Measurements from ENCODE around the gene NOVA2. TPM values are rescaled to one million over a fixed set of nuclear protein-coding genes. Genes with fewer than 3 reads are reported as not detected.

NOVA2 gene
- total and polyA plus RNA-seq, 2 donors from 2014 or later, result 0.95 to 8.5 TPM

DNA sequence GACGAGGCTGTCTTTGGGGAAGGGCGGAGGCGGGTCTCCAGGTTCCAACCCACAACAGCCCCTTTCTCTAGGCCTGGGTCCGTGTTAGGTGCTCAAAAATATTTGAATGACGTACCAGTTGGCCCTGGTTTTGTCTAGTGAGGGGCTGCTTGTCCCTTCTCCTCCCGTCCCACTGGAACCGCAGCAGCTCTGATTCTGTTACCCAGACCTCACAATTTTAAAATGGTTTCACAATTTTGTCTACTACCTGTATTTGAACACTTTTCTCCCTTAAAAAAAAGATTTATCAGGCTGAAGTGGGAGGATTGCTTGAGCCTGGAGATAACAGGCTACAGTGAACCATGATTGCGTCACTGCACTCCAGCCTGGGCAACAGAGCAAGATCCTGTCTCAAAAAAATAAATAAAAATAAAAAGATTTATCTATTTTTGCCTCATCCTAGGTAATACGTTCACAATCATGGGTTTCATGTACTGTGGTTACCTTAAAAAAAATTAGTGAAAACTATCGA is 86.4 kb downstream of the NOVA2 start:
- FAIRE-seq, result no peak
- peak in 1 of 5 donors; percentile 66 for DNase-seq

GRCh38 chr19:45886427-45887199 is 87.1 kb downstream of the NOVA2 start:
- DNase-seq (peak; percentile 93 to 98 (median 96)), FAIRE-seq (no peak)
- Histone ChIP-seq H3K36me3 (ENCODE audit: control insufficient read depth in 2 of 3, insufficient read depth in 3 of 3, low read length in 3 of 3) (no peaks in the 10 kb centered on the region), H3K9ac (ENCODE audit: low read length in 3 of 3) (peak overlapping the region; percentile 36 to 97 (median 71)), H3K4me3 (ENCODE audit: low read length in 3 of 3) (peak overlapping the region; percentile 50 to 86 (median 81)), H3K9me3 (ENCODE audit: control insufficient read depth in 2 of 3, insufficient read depth in 1 of 3, low read length in 3 of 3) (no peaks in the 10 kb centered on the region), H3K27ac (ENCODE audit: low read depth in 2 of 2, low read length in 2 of 2) (peak overlapping the region; percentile 94 to 95), H3K4me1 (ENCODE audit: control insufficient read depth in 2 of 3, insufficient read depth in 2 of 3, low read depth in 1 of 3, low read length in 3 of 3) (peaks cover 0 to 29% (median 11%) of the 10 kb centered on the region in 3 donors), H3K27me3 (ENCODE audit: control insufficient read depth, insufficient read depth, low read length) (no peaks in the 10 kb centered on the region)
- TF ChIP-seq, protein P1, sequence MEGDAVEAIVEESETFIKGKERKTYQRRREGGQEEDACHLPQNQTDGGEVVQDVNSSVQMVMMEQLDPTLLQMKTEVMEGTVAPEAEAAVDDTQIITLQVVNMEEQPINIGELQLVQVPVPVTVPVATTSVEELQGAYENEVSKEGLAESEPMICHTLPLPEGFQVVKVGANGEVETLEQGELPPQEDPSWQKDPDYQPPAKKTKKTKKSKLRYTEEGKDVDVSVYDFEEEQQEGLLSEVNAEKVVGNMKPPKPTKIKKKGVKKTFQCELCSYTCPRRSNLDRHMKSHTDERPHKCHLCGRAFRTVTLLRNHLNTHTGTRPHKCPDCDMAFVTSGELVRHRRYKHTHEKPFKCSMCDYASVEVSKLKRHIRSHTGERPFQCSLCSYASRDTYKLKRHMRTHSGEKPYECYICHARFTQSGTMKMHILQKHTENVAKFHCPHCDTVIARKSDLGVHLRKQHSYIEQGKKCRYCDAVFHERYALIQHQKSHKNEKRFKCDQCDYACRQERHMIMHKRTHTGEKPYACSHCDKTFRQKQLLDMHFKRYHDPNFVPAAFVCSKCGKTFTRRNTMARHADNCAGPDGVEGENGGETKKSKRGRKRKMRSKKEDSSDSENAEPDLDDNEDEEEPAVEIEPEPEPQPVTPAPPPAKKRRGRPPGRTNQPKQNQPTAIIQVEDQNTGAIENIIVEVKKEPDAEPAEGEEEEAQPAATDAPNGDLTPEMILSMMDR (IDR thresholded peaks at IDR 0.05; ENCODE audit: borderline replicate concordance, extremely low read depth, insufficient read depth), result no peak
- intact Hi-C loops (cut with DNase I), result no loop called here

More for the DNA sequence above, 86.4 kb downstream of the NOVA2 start:
- H3K4me1 ChIP-seq (ENCODE audit: control insufficient read depth in 2 of 3, insufficient read depth in 2 of 3, low read depth in 1 of 3, low read length in 3 of 3), result peaks cover 0 to 27% (median 7%) of the 10 kb centered on the region in 3 donors
- TF ChIP-seq, protein P1 (IDR thresholded peaks at IDR 0.05; ENCODE audit: borderline replicate concordance, extremely low read depth, insufficient read depth), result no peak
- no peaks in the 10 kb centered on the region for H3K27me3 ChIP-seq (ENCODE audit: control insufficient read depth, insufficient read depth, low read length)
- no peaks in the 10 kb centered on the region for H3K36me3 ChIP-seq (ENCODE audit: control insufficient read depth in 2 of 3, insufficient read depth in 3 of 3, low read length in 3 of 3)
- intact Hi-C loops (cut with DNase I), result no loop called here
- no peaks in the 10 kb centered on the region for H3K9me3 ChIP-seq (ENCODE audit: control insufficient read depth in 2 of 3, insufficient read depth in 1 of 3, low read length in 3 of 3)
- H3K9ac ChIP-seq (ENCODE audit: low read length in 3 of 3), result peak overlapping the region; percentile 12 to 97 (median 71)
- peak overlapping the region; percentile 50 to 86 (median 70) for H3K4me3 ChIP-seq (ENCODE audit: low read length in 3 of 3)
- H3K27ac ChIP-seq (ENCODE audit: low read depth in 2 of 2, low read length in 2 of 2), result peak overlapping the region; percentile 94 to 95

GRCh38 chr19:45885556-45886426 is 87.9 kb downstream of the NOVA2 start, which contains the start of gene IRF2BP1:
IRF2BP1 (minus strand) TSS chr19:45886141; CDS start chr19:45885774, 367 bp downstream.
- Histone ChIP-seq H3K36me3 (ENCODE audit: control insufficient read depth in 2 of 3, insufficient read depth in 3 of 3, low read length in 3 of 3) (no peaks in the 10 kb centered on the region), H3K4me3 (ENCODE audit: low read length in 3 of 3) (peak within 1 kb of the TSS; percentile 54 to 86 (median 81)), H3K9ac (ENCODE audit: low read length in 3 of 3) (peak within 1 kb of the TSS; percentile 36 to 97 (median 71)), H3K4me1 (ENCODE audit: control insufficient read depth in 2 of 3, insufficient read depth in 2 of 3, low read depth in 1 of 3, low read length in 3 of 3) (peaks cover 0 to 32% (median 11%) of the 10 kb centered on the region in 3 donors), H3K27me3 (ENCODE audit: control insufficient read depth, insufficient read depth, low read length) (no peaks in the 10 kb centered on the region), H3K9me3 (ENCODE audit: control insufficient read depth in 2 of 3, insufficient read depth in 1 of 3, low read length in 3 of 3) (no peaks in the 10 kb centered on the region), H3K27ac (ENCODE audit: low read depth in 2 of 2, low read length in 2 of 2) (peak within 1 kb of the TSS; percentile 94 to 95)
- TF ChIP-seq, protein P1 (IDR thresholded peaks at IDR 0.05; ENCODE audit: borderline replicate concordance, extremely low read depth, insufficient read depth), result no peak
- FAIRE-seq, result no peak
- intact Hi-C loops (cut with DNase I), result no loop called here
- DNase-seq, result peak; percentile 94 to 98 (median 96)
